ENCODE measurements around the gene HHATL.

GRCh38 chr3:42742259-42742658 is 39.7 kb upstream of the HHATL start:
- TF ChIP-seq CTCF (IDR thresholded peaks at IDR 0.05 in 8 of 11, conservative IDR thresholded peaks at IDR 0.05 in 3 of 11): no peak
- TF ChIP-seq POLR2A (IDR thresholded peaks at IDR 0.05): no peak
- TF ChIP-seq POLR2AphosphoS5 (IDR thresholded peaks at IDR 0.05): no peak
